Ovary (tissue), 9 donors: ENCODE data around the gene HBB. TPM values are rescaled to one million over a fixed set of nuclear protein-coding genes. Genes with fewer than 3 reads are reported as not detected.

Experiments used
- DNase-seq, 5 donors: peaks; one replicate each; pipeline ENCODE4 v3.0.0-alpha.2; 2019 to 2020
- H3K27ac ChIP-seq, 2 donors: fragments of 200-600 bp; one replicate each; pipeline versions ENCODE4 v1.5.1 to v1.8.0; 2019 to 2022
- H3K27me3 ChIP-seq: fragments of 200-600 bp; one replicate; pipeline ENCODE4 v1.8.0; 2022
- H3K36me3 ChIP-seq: fragments of 200-600 bp; sonication (generic); one replicate; pipeline ENCODE4 v1.5.1; 2019
- H3K4me1 ChIP-seq: one replicate; pipeline ENCODE4 v1.8.1; 2013; ENCODE audit warnings: mild to moderate bottlenecking, moderate library complexity; ENCODE audit not compliant: insufficient read depth
- H3K4me3 ChIP-seq: fragments of 200-600 bp; sonication (generic); one replicate; pipeline ENCODE4 v1.5.1; 2017
- H3K9me3 ChIP-seq, 2 donors: fragments of 200-600 bp in 1 of 2; sonication (generic) in 1 of 2; one replicate each; pipeline versions ENCODE4 v1.5.1 to v1.8.1; 2013 to 2019; ENCODE audit warnings: mild to moderate bottlenecking in 1 of 2, moderate library complexity in 1 of 2
- EP300 ChIP-seq: sonication (generic); formaldehyde crosslinking; IDR thresholded peaks from one replicate; pipeline ENCODE4 v1.6.1; 2017; ENCODE audit warnings: antibody characterized with exemption
- POLR2A ChIP-seq: fragments of 450-650 bp; IDR thresholded peaks from one replicate; pipeline ENCODE4 v1.6.1; 2017; ENCODE audit warnings: antibody characterized with exemption, mild to moderate bottlenecking, moderate library complexity
- WGBS, 3 donors: extraction: QIAGEN DNeasy Blood & Tissue Kit in 1 of 3; methylation state at CpG; one replicate each; pipeline versions ENCODE4 v1.1.5 to v1.1.7; 2013 to 2017; 5-methylcytosine and 5-hydroxymethylcytosine counted together
- intact Hi-C, 4 donors: fragments of 100-400 bp; cut with DNase I; formaldehyde crosslinking; loops; one replicate each; pipeline versions ENCODE4 v1.11.0 to v1.15.1; 2022 to 2023
- polyA plus RNA-seq, 2 donors: library from polyadenylated mRNA; stranded (reverse); fragments of 200-250 nt in 1 of 2; fragments of 350-450 nt in 1 of 2; fragmentation: Illumina TruSeq in 1 of 2; extraction: RNeasy Lipid Tissue Mini Kit (QIAGEN cat#74804) in 1 of 2; gene quantifications; one replicate each; pipeline ENCODE4 v1.2.3, GENCODE V29; 2013 to 2014
- total RNA-seq, 7 donors: library from RNA; depleted of rRNA in 2 of 7; stranded (reverse); fragments of >200 nt in 2 of 7; fragmentation: NEBNext Ultra II Directional in 3 of 7; extraction: Animal tissue kit (Norgen Biotek cat#: 25700) in 3 of 7; gene quantifications; one replicate each; pipeline versions ENCODE4 v1.1.0 to v1.2.4, GENCODE V29; 2016 to 2023
- TF ChIP-seq, protein P1 (sequence below), 3 donors: fragments of 450-650 bp in 2 of 3; fragments of 200-600 bp in 1 of 3; IDR thresholded peaks; one replicate each; pipeline versions ENCODE4 v1.5.1 to v1.8.0; 2016 to 2022; ENCODE audit warnings: antibody characterized with exemption in 3 of 3, mild to moderate bottlenecking in 1 of 3
- donor health status: DM: no; HTN: no; CAD: no; lungs with moderate emphysema.
- donor health status: DM: no; HTN: no; CAD: no.
- donor health status: Bipolar disorder and iron deficiency.
- donor health status: DM: yes; HTN: yes; CAD: no.
- donor health status: DM: no; HTN: no; CAD: no.
- donor health status: DM: yes; HTN: yes; CAD: no.

The HBB gene
- total and polyA plus RNA-seq, 9 donors: 9.1 to 393 (median 118) TPM

DNA sequence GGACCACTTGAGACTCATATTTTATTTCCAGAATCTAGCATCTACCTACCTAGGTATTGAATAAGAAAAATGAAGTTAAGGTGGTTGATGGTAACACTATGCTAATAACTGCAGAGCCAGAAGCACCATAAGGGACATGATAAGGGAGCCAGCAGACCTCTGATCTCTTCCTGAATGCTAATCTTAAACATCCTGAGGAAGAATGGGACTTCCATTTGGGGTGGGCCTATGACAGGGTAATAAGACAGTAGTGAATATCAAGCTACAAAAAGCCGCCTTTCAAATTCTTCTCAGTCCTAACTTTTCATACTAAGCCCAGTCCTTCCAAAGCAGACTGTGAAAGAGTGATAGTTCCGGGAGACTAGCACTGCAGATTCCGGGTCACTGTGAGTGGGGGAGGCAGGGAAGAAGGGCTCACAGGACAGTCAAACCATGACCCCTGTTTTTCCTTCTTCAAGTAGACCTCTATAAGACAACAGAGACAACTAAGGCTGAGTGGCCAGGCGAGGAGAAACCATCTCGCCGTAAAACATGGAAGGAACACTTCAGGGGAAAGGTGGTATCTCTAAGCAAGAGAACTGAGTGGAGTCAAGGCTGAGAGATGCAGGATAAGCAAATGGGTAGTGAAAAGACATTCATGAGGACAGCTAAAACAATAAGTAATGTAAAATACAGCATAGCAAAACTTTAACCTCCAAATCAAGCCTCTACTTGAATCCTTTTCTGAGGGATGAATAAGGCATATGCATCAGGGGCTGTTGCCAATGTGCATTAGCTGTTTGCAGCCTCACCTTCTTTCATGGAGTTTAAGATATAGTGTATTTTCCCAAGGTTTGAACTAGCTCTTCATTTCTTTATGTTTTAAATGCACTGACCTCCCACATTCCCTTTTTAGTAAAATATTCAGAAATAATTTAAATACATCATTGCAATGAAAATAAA is 2.1 kb downstream of the HBB start:
- H3K9me3 ChIP-seq: no peaks in the 10 kb centered on the region
- TF ChIP-seq, protein P1, sequence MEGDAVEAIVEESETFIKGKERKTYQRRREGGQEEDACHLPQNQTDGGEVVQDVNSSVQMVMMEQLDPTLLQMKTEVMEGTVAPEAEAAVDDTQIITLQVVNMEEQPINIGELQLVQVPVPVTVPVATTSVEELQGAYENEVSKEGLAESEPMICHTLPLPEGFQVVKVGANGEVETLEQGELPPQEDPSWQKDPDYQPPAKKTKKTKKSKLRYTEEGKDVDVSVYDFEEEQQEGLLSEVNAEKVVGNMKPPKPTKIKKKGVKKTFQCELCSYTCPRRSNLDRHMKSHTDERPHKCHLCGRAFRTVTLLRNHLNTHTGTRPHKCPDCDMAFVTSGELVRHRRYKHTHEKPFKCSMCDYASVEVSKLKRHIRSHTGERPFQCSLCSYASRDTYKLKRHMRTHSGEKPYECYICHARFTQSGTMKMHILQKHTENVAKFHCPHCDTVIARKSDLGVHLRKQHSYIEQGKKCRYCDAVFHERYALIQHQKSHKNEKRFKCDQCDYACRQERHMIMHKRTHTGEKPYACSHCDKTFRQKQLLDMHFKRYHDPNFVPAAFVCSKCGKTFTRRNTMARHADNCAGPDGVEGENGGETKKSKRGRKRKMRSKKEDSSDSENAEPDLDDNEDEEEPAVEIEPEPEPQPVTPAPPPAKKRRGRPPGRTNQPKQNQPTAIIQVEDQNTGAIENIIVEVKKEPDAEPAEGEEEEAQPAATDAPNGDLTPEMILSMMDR (IDR thresholded peaks at IDR 0.05): no peak
- TF ChIP-seq POLR2A: no peak
- no peak for TF ChIP-seq EP300
- no peak overlapping the region for H3K27ac ChIP-seq
- H3K4me3 ChIP-seq: no peak overlapping the region
- 74 to 77% (median 76%) methylated on average over 6 of the region's 6 CpGs for WGBS, 3 donors
- DNase-seq: no peak
- H3K4me1 ChIP-seq: no peaks in the 10 kb centered on the region
- no peaks in the 10 kb centered on the region for H3K36me3 ChIP-seq
- H3K27me3 ChIP-seq: no peaks in the 10 kb centered on the region
- intact Hi-C loops: no loop called here

DNA sequence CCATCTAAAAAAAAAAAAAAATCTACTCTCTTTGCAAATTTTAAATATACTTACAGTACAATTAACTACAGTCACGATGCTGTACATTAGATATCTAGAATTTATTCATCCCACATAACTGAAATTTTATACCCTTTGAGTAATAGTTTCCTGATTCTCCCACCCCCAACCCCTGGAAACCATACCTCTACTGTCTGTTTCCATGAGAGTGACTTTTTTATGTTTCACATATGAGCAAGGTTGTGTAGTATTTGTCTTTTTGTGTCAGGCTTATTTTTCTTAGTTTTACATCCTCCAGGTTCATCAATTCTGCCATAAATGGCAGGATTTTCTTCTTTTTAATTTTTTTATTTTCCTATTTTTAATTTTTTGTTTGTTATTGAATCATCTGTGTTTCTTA is 3.2 kb downstream of the HBB start:
- TF ChIP-seq POLR2A (no peak), EP300 (no peak)
- TF ChIP-seq, protein P1 (IDR thresholded peaks at IDR 0.05): no peak
- intact Hi-C loops: no loop called here
- no peaks in the 10 kb centered on the region for H3K4me1 ChIP-seq
- no peaks in the 10 kb centered on the region for H3K27me3 ChIP-seq
- no peaks in the 10 kb centered on the region for H3K9me3 ChIP-seq
- no peak overlapping the region for H3K4me3 ChIP-seq
- 46 to 57% (median 49%) methylated on average over 1 of the region's 1 CpG for WGBS, 3 donors
- H3K36me3 ChIP-seq: no peaks in the 10 kb centered on the region
- no peak for DNase-seq
- H3K27ac ChIP-seq: no peak overlapping the region

DNA sequence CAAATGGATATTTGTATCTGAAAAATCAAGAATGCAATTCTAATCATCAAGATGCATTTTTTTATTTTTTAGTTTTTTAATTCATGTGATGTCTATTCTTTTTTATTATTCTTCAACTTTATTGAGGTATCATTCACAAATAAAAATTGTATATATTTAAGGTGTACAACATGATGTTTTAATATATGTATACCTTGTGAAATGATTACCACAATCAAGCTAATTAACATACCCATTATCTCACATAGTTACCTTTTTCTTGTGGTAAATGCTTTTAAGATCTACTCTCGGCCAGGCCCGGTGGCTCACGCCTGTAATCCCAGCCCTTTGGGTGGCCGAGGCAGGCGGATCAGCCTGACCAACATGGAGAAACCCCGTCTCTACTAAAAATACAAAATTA is 3.7 kb downstream of the HBB start:
- no peaks in the 10 kb centered on the region for H3K27me3 ChIP-seq
- 80 to 90% (median 84%) methylated on average over 6 of the region's 6 CpGs for WGBS, 3 donors

DNA sequence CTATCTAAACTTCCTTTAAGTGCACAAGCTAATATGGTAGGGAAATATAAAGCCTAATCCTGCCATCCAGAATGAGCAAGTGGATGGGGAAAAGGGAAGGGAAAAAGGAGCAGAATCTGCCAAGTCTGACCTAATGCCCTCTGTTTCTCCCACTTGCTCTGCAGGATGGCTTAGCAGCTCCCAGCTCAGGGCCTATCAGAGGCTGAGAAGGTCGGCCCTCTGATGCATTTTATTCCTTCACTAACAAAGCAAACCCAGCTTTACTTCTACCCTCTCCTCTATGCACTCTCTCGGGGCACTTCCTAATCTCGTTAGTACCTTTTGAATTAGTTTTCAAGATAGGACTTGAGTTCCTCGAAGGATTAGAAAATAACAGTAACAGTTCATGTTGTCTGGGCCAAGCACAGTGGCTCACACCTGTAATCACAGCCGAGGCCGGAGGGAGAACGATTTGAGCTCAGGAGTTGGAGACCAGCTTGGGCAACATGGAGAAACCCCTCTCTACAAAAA is 16.4 kb downstream of the HBB start:
- H3K27ac ChIP-seq: no peak overlapping the region
- no peak for TF ChIP-seq EP300
- no peak for TF ChIP-seq POLR2A
- TF ChIP-seq, protein P1 (IDR thresholded peaks at IDR 0.05): no peak
- intact Hi-C loops: no loop called here
- H3K4me3 ChIP-seq: no peak overlapping the region
- no peaks in the 10 kb centered on the region for H3K4me1 ChIP-seq
- WGBS, 3 donors: 67 to 70% (median 67%) methylated on average over 7 of the region's 7 CpGs
- H3K9me3 ChIP-seq: no peaks in the 10 kb centered on the region
- H3K36me3 ChIP-seq: no peaks in the 10 kb centered on the region
- no peak for DNase-seq
- no peaks in the 10 kb centered on the region for H3K27me3 ChIP-seq

More for the DNA sequence above, 3.7 kb downstream of the HBB start:
- Histone ChIP-seq H3K4me1 (no peaks in the 10 kb centered on the region), H3K9me3 (no peaks in the 10 kb centered on the region), H3K4me3 (no peak overlapping the region), H3K27ac (no peak overlapping the region), H3K36me3 (no peaks in the 10 kb centered on the region)
- TF ChIP-seq POLR2A (no peak), EP300 (no peak)
- TF ChIP-seq, protein P1 (IDR thresholded peaks at IDR 0.05): no peak
- intact Hi-C loops: no loop called here
- no peak for DNase-seq
